HG03460 (cell line): Measurements from ENCODE around the gene ZIC2.
"Not testable (repeated sequence)": the region's sequence is repeated elsewhere in the genome, so short reads cannot be mapped to it uniquely, and the experiment has no call there.

Source experiments
- ATAC-seq: cut with Tn5 transposase; IDR thresholded peaks from one replicate; pipeline ENCODE4 v1.9.1; 2021; ENCODE audit not compliant: unreplicated experiment

ZIC2 gene

GRCh38 chr13:99981735-99982035 is at the start of gene ZIC2:
Gene ZIC2, plus strand, starts transcription at chr13:99981784. Its CDS starts 281 bp downstream, at chr13:99982065.
- no peak for ATAC-seq

DNA sequence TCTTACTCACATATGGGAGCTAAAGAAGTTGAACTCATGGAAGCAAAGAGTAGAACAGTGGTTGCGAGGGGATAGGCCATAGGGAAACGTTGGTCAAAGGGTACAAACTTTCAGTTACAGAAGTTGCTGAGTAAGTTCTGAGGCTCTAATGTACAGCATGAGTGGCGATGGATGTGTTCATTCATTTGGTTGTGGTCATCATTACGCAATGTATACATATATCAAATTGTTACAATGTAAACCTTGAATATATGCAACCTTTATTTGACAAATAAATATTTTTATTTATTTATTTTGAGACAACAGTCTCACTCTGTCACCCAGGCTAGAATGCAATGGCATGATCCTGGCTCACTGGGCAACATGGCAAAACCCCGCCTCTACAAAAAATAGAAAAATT is 48.7 kb upstream of the ZIC2 start:
- ATAC-seq, result no peak

DNA sequence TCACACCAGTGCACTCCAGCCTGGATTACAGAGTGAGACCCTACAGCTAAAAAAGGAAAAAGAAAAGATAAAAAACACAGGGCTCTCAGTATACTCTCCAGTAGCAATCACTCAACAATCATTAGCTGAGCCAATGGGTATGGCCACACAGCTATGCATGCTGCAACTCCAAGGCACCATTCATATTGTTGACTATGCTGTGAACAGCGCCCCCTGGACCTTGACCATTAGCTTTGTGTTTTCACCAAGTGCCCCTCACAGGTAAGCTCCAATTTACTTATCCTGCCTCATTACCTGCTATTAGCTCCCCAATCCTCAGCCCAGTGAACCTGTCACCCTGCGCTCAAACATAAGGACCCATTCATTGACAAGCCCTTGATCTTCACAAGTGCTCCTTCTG is 45.8 kb upstream of the ZIC2 start:
- no peak for ATAC-seq

GRCh38 chr13:99938635-99939034 is 42.9 kb upstream of the ZIC2 start:
- ATAC-seq, result no peak

DNA sequence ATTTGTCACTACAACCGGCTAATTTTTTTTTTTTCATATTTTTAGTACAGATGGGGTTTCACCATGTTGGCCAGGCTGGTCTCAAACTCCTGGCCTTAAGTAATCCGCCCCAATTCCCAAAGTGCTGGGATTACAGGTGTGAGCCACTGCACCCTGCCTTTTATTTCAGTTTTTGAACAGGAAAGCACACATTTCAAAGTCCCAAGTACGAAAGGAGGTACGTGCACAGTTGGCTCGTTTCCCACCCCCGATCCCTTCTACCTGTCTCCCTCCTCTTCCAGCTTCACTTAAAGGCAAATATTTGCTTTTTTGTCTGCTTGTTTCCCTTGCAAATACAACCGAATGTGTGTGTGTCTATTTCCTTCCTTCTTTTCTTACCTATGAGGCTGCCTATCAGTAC is 40.5 kb upstream of the ZIC2 start:
- ATAC-seq, result no peak

GRCh38 chr13:99941911-99942310 is 39.7 kb upstream of the ZIC2 start:
- ATAC-seq, result no peak

GRCh38 chr13:99944102-99944501 is 37.5 kb upstream of the ZIC2 start:
- no peak for ATAC-seq

DNA sequence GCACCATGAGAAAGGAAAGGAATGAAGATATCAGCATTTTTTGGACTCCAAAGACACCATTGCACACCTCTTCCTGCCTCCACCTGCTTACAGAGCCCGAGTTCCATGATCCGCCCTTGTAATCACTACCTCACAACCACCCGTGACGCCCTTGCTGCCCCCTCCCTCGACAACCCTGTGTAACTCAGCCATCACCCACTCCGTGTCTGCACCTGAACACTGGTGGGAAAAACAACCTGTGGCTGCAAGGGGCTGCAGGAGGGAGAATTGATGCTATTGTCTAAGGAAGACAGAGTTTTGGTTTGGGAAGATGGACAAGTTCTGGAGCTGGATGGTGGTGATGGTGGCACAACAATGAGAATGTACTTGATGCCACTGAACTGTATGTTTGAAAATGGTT is 37.0 kb upstream of the ZIC2 start:
- no peak for ATAC-seq

- ATAC-seq, result not testable (repeated sequence)
Observed at GRCh38 chr13:99945515-99945914, 36.1 kb upstream of the ZIC2 start.

DNA sequence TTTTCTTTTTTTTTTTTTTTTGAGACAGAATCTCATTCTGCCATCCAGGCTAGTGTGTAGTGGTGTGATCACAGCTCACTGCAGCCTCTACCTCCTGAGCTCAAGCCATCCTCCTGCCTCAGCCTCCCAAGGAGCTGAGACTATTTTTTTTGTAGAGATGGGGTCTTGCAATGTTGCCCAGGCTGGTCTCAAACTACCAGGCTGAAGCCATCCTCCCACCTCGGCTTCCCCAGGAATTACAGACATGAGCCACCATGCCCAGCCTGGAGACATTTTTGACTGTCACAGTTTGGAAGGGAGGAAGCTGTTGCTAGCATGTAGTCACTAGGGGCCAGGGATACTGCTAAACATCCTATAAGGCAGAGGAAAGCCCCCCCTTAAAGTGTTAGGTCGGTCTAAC is 33.9 kb upstream of the ZIC2 start:
- no peak for ATAC-seq

DNA sequence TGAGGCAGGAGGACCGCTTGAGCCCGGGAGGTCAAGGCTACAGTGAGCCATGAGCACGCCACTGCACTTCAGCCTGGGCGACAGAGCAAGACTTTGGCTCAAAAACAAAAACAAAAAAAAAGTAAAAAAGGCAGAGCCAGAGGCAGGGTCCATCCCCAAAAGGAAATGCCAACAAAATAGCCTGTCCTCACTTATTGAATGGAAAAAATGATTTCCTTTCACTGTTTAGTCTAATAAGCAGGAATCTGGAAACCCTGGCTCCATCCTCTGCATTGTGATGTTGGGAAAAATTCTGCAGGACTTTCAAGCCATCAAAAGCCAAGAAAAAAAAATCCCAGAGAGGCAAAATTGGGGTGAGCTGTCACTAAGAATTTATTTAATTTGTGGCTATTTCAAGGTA is 33.2 kb upstream of the ZIC2 start:
- no peak for ATAC-seq

DNA sequence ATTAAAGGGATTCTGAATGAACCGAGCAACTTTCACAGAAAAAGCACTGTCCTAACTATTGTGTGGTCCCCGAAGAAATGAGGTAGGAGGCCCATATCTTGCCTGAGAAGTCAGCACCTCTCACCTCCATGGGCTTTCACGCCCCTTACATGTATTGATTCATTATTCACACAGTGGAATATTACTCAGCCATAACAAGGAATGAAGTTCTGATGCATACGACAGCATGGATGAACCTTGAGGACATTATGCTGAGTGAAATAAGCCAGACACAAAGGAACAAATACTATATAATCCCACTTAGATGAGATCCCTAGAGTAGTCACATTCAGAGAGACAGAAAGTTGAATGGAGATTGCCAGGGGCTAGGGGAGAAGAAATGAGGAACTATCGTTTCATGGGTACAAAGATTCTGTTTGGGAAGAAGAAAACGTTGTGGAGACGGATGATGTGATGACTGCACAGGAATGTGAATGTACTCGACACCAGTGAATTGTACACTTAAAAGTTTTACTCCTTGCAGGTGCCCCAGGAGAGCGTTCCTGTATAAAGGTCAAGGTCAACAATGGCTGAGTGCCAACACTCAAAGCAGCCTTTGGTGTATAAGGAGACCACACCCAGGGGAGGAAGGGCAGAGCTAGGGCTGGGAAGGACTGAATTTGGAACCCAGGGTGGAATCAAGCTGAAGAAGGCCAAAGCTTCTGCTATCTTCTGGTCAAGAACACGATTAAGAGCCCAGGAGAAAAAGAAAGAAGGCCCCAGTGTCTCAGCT is 32.5 kb upstream of the ZIC2 start:
- no peak for ATAC-seq

DNA sequence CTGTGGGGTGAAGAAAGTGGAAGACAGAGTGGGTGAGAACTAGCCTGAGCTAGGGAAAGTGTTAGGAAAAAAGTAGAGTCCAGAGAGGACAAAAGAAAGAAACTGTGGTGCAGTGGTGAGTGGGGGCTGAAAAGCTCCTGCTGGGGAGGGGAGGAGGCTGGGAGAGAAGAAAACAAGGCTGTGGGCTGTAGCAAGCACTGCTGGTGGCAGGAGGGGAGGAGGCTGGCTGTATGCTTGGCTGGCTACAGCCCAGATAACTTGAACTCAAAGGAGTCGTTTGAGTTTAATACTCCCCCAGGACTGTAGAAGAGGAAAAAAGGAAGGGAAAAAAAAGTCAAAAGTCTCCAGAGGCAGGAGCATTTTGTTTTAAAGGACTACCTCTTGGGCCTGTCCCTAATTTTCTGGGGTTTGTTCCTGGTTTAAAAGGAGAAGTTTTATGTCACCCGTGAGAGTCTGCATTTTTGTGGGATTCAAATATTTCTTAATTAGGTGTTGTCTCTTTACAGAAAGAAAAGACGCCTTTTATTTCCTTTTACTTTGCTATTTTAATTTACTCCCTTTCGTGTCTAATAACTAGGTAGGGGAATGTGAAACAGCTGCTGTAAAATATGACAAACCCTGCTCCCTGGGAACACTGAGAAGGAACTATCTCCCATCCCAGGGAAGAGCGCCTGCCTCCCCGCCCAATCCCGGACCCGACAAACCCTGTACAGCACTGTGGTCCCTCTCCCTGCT is 31.7 kb upstream of the ZIC2 start:
- no peak for ATAC-seq

GRCh38 chr13:99951666-99952065 is 29.9 kb upstream of the ZIC2 start:
- not testable (repeated sequence) for ATAC-seq

GRCh38 chr13:99953138-99953755 is 28.3 kb upstream of the ZIC2 start:
- no peak for ATAC-seq

DNA sequence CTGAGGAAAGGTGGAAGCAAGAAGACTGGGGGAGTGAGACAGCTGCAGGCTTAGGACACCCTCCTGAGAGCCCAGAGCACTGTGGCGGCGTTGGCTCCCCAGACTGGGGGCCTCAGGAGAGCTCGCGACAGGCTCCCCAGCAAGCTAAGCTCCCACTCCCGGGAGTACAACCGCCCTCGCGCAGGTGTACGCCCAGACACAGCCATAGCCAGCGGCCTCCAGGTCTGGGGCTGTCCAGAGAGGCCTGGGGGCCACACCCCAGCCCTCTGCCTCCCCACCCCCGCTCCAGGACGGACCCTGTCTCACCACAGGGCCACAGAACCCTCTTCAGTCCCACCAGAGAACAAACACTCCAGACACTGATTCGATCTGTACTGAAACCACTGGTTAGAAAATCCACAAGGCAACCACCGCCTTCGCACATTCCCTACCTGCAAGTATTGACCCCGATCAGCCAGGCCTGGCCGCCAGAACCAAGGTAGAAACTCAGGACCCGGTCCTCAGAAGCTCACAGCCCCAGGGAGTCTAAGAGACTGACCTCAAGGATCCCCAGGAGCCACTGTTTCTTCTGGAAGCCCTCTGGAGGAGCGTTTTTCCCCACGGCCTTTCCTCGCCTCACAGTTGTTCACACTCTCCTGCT is 26.4 kb upstream of the ZIC2 start:
- ATAC-seq, result no peak

DNA sequence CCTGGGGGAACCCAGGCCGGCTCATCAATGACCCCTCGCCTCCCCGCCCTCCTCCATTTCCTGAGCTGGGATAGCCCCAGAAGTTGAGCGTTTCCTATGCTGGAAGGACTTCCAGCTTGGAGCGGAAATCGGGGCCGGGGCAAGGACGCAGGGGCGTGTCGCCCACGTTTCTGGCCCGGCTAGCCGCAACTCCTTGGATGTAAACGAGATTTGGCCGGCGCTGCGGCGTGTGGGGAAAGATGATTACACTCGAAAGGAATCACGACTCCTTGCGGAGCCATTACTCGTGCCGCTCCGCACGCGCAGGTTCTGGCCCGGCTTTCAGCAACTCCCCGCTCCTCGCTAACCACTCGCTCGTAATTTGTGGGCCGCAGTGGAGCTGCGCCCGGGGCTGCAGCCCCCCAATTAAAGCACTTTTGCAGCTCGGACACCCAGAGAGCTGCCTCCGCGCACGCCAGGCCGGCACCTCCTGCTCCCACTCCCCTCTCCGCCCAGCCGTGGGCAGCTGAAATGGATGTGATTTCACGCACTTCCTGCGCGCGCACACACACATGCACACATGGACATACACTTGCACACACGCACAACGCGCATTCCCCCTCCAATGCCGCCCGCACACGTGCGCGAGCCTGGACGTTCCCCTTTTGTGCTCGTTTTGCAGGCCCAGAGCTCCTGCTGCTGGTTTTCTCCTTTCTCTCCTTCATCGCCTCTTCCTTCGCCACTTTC is 25.7 kb upstream of the ZIC2 start:
- no peak for ATAC-seq

DNA sequence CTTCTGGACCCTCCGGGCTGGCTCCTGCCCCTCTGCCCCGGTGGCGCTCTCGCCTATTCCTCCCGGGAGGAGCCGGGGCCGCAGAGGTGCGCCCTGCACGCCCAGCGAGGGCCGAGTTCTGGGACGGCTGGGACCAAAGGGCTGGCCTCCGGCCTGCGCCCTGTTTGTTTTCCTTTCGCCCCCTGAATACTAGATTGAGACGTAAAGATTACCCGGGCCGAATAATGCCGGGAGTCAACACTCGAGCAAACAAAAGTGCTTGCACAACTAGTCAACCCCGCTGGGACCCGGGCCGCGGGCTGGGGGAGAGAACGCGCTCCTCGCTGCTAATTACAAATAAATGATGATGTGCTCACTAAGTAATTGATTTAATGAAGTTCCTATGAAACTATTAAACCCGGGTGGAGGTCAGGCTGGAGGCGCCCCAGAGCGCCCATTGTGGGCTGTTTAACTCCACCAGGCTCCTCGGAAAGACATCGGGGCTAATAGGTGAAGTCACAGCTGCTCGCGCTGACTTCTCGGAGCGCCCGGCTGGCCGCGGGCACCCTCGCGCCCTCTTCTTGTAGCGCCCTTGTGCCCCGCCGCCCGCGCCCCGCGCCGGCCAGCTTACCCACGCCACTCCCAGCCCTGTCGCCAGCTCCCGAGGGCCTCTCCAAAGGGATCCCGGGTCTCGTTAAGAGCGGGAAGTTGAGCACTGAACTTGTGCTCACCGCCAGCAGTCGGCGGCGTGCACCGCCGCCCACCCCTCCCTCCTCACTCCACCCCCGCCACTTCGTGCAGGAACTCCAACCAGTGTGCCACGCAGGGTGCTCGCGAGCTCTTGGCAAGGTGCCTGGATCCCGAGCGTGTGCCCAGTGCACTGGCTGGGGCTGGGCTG is 24.9 kb upstream of the ZIC2 start:
- ATAC-seq, result no peak

DNA sequence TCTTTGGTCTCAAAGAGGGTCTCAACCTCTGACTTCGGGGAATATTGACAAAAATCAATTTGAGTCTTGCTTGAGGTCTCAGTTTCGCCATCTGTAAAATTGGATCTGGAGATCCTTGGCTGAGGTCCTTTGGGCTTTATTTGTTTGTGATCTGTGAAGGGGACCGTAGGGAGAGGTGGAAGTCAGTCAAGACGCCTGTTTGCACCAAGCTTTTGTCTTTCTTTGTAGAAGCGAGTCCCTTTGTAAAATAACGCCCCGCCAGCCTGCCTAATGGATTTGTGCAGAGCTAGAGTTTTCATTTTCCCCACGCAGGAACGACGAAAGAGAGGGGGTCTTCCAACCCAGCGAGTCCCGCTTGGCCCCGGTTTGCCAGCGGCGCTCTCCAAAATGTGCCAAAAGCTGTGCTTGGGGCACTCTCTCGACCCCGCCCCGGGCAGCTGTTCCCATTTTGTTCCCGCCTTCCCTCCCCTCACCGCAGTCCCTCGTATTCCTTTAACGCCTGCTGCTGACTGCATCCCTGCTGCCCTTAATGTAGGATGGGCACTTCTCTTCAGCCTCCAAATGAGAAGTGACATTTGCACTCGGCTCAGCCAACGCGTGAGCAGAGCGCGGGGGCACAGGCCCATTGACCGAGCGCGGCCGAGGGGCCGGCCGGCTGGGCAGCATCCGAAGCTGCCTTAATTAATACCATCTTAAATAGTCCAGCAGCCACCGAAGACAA is 23.0 kb upstream of the ZIC2 start:
- ATAC-seq, result no peak

DNA sequence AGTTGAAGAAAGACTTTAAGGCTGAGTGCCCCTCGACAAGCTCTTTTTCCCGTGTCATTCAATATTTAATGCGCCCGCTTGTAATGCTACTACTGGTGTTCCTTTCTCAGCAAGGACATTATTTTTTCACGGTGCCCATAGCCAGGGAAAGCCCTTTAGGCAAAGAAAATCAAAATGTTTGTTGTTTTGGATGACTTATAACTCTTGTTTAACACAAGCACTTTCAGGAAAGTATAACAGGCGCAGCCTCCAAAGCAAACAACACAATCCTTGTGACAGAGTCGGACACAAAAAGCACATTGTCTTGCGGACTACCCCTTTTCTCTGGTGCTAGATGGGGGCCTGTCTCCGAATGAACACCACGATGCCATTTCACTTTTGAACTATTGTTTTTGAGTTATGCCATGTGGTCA is 22.5 kb upstream of the ZIC2 start:
- no peak for ATAC-seq
